ENCODE results near the gene ZNF366. TPM values are rescaled to one million over a fixed set of nuclear protein-coding genes. Genes with fewer than 3 reads are reported as not detected.

Gene ZNF366
- total RNA-seq, 1 donor from 2014 or later: 13.8 TPM

DNA sequence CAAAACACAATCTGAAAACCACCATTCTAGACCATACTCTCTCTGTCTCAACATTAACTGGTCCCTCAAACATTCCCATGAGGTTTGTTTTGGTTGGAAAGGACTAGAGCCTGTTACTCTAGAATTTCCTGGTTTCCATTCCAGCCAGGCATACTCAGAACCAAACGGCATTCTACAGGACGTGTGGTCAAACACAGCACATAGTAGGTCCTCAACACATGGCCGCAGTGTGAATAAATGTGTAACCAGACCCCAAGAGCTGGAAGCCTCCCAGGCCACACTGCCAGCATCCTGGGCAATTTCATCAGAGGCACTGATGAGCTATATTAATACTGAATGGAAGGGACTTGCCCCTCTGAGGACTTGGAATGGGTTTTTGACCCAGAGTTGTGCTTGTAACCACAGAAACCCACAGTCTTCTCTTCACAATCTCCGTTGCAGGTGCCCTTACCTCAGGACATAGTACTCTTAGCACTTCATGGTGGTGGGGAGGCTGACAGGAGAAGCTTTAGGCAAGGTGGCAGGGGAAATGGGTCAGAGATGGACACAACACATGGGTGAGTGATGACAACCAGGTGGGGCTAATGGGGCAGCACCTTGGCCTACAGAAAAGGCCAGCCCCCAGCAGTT lies 66.0 kb downstream of the ZNF366 start:
- DNase-seq (ENCODE audit: low spot score): no peak

DNA sequence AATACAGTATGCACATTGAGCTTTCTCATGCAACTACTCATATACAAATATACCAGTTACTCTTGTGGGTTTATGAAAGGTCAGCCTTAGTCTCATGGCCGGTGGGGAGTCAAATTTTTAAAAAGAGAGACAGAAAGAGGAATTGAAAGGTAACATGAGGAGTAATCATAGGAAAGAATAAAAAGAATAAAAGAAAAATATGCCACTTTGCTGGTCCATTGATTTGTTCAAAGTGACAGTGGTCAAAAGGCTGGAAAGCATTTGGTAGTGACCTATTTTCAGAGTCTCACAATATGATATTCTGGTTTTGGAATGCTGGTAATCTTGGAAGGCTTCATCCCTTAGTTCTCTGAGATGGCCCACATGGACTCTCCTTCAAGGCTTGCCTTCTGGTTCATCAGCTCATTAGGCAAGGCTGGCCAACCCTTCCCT lies 67.0 kb downstream of the ZNF366 start:
- no peak for DNase-seq (ENCODE audit: low spot score)

- no peak for DNase-seq (ENCODE audit: low spot score)
These were observed 68.0 kb downstream of the ZNF366 start for GRCh38 chr5:72439192-72439591.

- no peak for DNase-seq (ENCODE audit: low spot score)
These were observed 69.1 kb downstream of the ZNF366 start for GRCh38 chr5:72438141-72438540.

DNA sequence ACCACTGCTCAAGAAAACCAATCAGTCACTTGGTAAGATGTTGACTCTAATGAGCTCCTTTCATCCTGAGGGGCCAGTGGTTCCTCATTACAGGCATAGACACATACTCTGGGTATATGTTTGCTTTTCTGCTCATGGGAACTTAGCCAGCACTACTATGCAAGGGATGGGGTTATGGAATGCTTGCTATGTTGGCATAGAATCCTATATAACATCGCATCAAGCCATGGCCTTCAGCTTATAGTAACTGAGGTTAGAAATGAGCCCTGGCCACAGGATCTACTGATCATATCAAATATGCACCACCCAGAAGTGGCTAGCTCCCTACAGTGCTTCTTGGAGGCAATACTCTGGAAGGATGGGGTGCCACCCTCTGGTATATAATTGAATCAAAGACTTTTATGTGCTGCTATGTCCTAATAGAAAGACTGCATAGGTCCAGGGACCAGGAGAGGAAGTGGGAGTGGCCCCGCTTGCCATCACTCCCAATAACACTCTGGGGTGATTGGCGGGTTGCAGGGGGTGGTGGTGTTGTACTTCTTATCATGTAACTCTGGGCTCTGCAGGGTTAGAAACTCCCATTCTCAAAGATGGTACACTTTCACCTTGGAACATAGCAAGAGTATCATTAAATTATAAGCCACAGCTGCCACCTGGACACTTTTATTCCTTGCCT lies 70.3 kb downstream of the ZNF366 start:
- DNase-seq (ENCODE audit: low spot score): no peak

- no peak for DNase-seq (ENCODE audit: low spot score)
These were observed 72.3 kb downstream of the ZNF366 start for GRCh38 chr5:72434781-72435437.

- DNase-seq (ENCODE audit: low spot score): no peak
These were observed 73.0 kb downstream of the ZNF366 start for GRCh38 chr5:72434056-72434780.

DNA sequence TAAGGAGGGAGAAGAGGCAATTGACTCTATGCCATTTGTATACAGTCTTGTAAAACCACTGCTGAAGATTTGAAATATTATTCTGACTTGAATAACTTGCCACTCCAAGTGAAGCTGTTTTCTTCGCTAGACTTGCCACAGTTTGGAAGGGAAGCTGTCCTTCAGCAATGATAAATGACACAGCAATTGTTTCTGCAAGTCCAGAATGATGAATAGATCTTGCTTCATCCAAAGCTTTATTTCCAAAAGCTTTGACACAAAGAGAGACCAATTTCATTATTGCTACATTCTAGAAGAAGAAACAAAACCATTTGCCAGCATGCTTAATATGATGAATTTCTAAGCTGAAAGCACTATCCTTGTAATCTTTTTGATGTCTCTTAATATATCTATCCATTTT lies 73.7 kb downstream of the ZNF366 start:
- DNase-seq (ENCODE audit: low spot score): no peak

DNA sequence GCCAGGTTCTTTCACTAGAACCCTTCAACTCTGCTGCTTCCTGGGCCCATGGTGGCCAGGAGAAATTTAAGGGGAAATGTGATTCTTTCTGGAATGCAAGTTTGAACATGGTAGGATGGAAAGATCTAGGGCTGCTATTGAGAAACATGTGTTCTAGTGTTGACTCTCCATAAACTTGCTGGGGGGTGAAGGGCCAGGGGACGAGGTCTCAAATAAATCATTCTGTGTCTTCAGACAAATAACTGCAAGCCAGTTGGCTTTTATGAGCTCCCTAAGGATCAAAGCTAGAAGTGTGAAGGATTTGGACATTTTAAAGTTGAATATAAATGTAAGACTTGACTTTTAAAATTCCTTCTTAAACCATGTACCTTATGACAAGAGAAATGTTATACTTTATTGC lies 78.5 kb downstream of the ZNF366 start:
- no peak for DNase-seq (ENCODE audit: low spot score)

DNA sequence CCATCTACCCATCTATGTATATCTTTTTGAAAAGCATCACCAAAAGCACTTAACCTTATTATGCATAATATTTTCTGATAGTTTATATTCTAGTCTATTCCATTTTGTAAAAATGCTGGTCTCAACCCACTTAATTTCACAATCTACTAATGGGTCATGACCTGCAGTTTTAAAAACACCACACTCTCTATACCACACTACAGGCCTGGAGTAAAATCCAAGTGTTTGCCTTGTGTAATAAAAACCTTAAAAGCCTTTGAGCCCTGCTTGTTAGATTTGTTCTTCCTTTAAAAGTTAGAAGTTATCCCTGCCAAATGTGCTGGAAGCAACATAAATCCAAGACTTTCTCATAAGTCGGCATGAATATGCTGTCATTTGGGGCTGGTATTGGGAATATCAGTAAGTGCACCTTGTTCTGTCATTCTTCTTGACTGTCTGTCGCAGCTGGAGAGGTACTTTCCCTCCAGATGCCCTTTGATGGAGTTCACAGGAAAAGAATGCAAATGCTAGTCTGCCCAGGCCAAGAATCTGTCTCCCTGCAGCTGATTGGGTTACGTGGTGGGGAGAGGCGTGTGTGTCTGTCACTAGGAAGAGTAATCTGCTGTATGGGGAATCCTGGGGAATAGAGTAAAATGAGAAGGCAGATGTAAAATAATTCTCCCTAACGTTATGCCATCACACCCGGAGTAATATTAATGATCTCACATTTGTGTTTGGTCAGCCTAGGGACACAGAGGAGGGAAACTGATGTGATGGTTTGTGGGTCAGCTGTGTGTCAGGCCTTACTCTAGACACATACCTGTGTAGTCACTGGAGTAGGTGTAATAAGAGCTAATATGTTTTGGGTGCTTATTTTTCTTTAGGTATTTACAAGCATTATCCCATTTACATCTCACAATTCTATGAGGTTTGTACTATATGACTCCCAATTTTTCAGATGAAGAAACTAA lies 79.4 kb downstream of the ZNF366 start:
- DNase-seq (ENCODE audit: low spot score): no peak

DNA sequence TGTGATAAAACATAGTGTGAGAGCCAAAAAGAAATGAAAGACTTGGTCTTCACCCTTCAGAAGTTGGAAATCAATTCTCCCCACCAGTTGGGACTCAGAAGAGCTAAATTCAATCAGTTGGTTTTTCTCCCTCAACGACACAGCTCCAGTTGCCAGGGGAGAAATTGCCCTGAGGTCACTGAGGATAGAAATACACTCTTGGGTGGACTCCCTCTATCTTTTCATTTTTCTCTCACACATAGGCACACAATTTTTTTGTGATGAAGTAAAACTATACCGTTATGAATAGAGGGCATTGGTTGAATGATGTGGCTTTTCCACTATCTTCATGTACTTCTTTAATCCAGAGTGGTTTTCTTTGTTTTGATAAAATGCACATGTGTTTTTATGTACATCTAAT lies 80.2 kb downstream of the ZNF366 start:
- no peak for DNase-seq (ENCODE audit: low spot score)

- DNase-seq (ENCODE audit: low spot score): no peak
These were observed 81.2 kb downstream of the ZNF366 start for GRCh38 chr5:72426019-72426418.

DNA sequence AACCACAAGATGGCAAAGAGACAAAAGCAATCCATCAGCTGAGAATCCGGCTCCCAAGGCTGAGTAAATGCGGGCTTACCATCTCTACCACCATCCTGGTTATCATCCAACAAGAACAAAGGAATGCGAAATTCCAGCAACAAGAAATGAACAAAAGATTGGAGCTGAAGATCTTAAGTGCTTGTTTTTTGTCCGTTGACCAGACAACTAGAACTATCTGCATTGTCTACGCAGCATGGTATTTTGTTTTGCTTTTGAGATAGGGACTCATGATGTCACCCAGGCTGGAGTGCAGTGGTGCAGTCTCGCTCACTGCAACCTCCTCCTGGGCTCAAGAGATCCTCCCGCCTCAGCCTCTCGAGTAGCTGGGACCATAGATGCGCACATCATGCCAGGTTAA lies 88.9 kb downstream of the ZNF366 start:
- no peak for DNase-seq (ENCODE audit: low spot score)

- DNase-seq (ENCODE audit: low spot score): no peak
These were observed 89.7 kb downstream of the ZNF366 start for GRCh38 chr5:72417333-72418062.

- no peak for DNase-seq (ENCODE audit: low spot score)
These were observed 91.4 kb downstream of the ZNF366 start for GRCh38 chr5:72415616-72416325.

- DNase-seq (ENCODE audit: low spot score): no peak
These were observed 94.7 kb downstream of the ZNF366 start for GRCh38 chr5:72412283-72413055.

DNA sequence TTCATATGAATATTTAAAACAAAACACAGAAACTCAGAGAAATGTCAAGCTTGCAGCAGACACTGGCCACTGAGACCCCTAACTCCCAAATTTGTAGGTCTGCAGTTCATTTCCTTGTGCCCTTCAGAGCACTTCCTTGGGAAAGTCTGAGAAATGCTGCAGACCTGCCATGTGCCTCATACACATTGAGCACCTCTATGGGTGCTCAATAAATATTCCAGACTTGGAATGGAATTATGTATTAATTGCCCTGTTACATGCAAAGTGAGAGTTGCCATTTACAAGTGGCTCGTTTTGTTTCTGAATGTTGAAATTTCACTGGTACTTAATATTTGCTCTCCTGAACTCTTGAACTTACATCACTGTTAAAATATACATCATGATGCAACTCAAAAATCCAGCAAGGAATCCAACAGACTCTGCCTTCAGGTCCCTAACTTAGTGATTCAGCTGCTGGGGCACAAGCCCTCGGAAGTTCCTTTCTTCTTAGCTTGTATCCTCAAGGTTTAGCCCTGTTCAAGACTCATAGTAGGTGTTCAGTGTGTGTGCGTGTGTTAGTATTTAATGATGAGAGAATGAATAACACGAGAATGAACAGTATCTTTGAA lies 96.4 kb downstream of the ZNF366 start:
- DNase-seq (ENCODE audit: low spot score): no peak

DNA sequence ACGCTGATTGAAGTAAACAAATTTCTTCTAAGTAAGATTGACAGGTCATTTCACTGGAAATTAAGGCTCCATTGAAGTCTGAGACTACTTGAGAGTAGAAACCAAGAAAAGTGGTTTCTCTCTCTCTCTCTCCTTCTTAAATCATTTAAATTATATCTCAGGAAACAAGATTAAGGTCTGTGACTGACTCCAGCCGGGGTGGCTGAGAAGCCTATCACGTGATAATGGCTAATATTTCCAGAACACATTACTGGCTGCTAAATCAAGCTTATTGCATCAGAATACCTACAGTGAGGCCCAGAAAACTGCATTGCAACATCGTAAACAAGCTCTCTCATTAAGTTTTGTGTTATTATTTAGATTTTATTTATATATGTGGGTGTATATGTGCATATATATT lies 98.6 kb downstream of the ZNF366 start:
- DNase-seq (ENCODE audit: low spot score): no peak

Measured in mesenteric fat pad (tissue), 1 donor.